GM12878 (cell line): Measurements from ENCODE around the gene FAM98C. TPM values are rescaled to one million over a fixed set of nuclear protein-coding genes. Genes with fewer than 3 reads are reported as not detected.

Experiments used
- ATAC-seq: fragments of 200-7000 bp; cut with Tn5 transposase; 3 replicates; pipeline ENCODE4 v1.9.1; 2020; ENCODE audit warnings: mild to moderate bottlenecking, moderate library complexity
- Bru-seq: library from RNA; stranded (reverse); fragments of 400-500 nt; gene quantifications from one replicate; lab custom pipeline; 2021; lab: Mats Ljungman, UMichigan
- BruChase-seq, 2 experiments: library from RNA; stranded (reverse); fragments of 400-500 nt; gene quantifications; one replicate each; lab custom pipeline; 2021; lab: Mats Ljungman, UMichigan
- BruUV-seq: library from RNA; stranded (reverse); fragments of 400-500 nt; replicated peaks from 2 replicates; lab custom pipeline; 2021; lab: Mats Ljungman, UMichigan
- CTCF ChIA-PET: fragments of 300-600 bp; sonication (Branson Sonifier 250); formaldehyde crosslinking; extraction: SDS; loops from one replicate; lab custom pipeline; 2021; ENCODE audit warnings: inconsistent platforms; lab: Yijun Ruan, JAX
- POLR2A ChIA-PET: fragments of 350-600 bp; formaldehyde crosslinking; extraction: SDS; loops from one replicate; lab custom pipeline; 2021; ENCODE audit warnings: inconsistent platforms; lab: Charles Lee
- RAD21 ChIA-PET: fragments of 300-600 bp; sonication (Branson Sonifier 250); formaldehyde crosslinking; loops from one replicate; lab custom pipeline; 2023; ENCODE audit warnings: antibody characterized with exemption; ENCODE audit not compliant: unreplicated experiment; lab: Charles Lee
- SMC1A ChIA-PET: fragments of 300-600 bp; sonication (Branson Sonifier 250); formaldehyde crosslinking; loops from one replicate; lab custom pipeline; 2023; ENCODE audit not compliant: unreplicated experiment, uncharacterized antibody; lab: Charles Lee
- DNase-seq: peaks from one replicate; pipeline ENCODE4 v3.0.0-alpha.2; 2011; ENCODE audit warnings: low read depth, low spot score
- FAIRE-seq: peaks from 3 replicates; lab custom pipeline; 2011; peaks lifted over from hg19 to GRCh38; lab: Jason Lieb, UNC
- H2AFZ ChIP-seq: 2 replicates; pipeline ENCODE4 v1.6.0; 2011; ENCODE audit warnings: low read depth, low read length, control low read depth; ENCODE audit not compliant: control insufficient read depth
- H3K27ac ChIP-seq: 2 replicates; pipeline ENCODE4 v1.5.1; 2011; ENCODE audit warnings: control low read depth; ENCODE audit not compliant: control insufficient read depth, insufficient read depth
- H3K27me3 ChIP-seq, 2 experiments: replicated peaks in 1 of 2; 2 replicates each; pipeline versions ENCODE4 v1.6.0 to v1.6.1; 2011; ENCODE audit warnings: low read length in 1 of 2; ENCODE audit not compliant: control insufficient read depth in 2 of 2, insufficient read depth in 2 of 2
- H3K36me3 ChIP-seq, 2 experiments: 2 replicates each; pipeline ENCODE4 v1.5.1; 2011; ENCODE audit warnings: low read length in 1 of 2; ENCODE audit not compliant: control insufficient read depth in 2 of 2, insufficient read depth in 2 of 2
- H3K4me1 ChIP-seq: 2 replicates; pipeline ENCODE4 v1.6.1; 2011; ENCODE audit warnings: mild to moderate bottlenecking, low read length, moderate library complexity, mixed read lengths; ENCODE audit not compliant: control insufficient read depth, insufficient read depth
- H3K4me2 ChIP-seq: 2 replicates; pipeline ENCODE4 v1.6.0; 2011; ENCODE audit warnings: control low read depth; ENCODE audit not compliant: control insufficient read depth, insufficient read depth
- H3K4me3 ChIP-seq: fragments of 200-600 bp; sonication (generic); 2 replicates; pipeline ENCODE4 v1.5.1; 2016
- H3K79me2 ChIP-seq: 2 replicates; pipeline ENCODE4 v1.6.0; 2011; ENCODE audit warnings: low read length; ENCODE audit not compliant: control insufficient read depth, insufficient read depth
- H3K9ac ChIP-seq: 2 replicates; pipeline ENCODE4 v1.8.0; 2011; ENCODE audit warnings: low read length, control low read depth, mixed read lengths; ENCODE audit not compliant: control insufficient read depth, insufficient read depth
- H3K9me3 ChIP-seq: replicated peaks from 3 replicates; pipeline ENCODE4 v1.5.1; 2011; ENCODE audit warnings: mild to moderate bottlenecking, low read length; ENCODE audit not compliant: control insufficient read depth, insufficient read depth
- H4K20me1 ChIP-seq: 2 replicates; pipeline ENCODE4 v1.6.0; 2011; ENCODE audit not compliant: control insufficient read depth, insufficient read depth
- CHD2 ChIP-seq: IDR thresholded peaks from 2 replicates; pipeline ENCODE4 v1.6.1; 2011; ENCODE audit warnings: low read depth, low read length, improper control_type of control experiment, borderline replicate concordance
- CREM ChIP-seq: IDR thresholded peaks from 2 replicates; pipeline ENCODE4 v1.6.1; 2014; ENCODE audit warnings: antibody characterized with exemption, low read depth
- ELK1 ChIP-seq: IDR thresholded peaks from 2 replicates; pipeline ENCODE4 v1.6.1; 2012; ENCODE audit warnings: low read depth, low read length, improper control_type of control experiment
- IKZF1 ChIP-seq: fragments of 450-650 bp; conservative IDR thresholded peaks from 2 replicates; pipeline ENCODE4 v1.6.1; 2017; ENCODE audit warnings: antibody characterized with exemption, mild to moderate bottlenecking
- MTA3 ChIP-seq: IDR thresholded peaks from 2 replicates; pipeline ENCODE4 v1.6.1; 2012; ENCODE audit warnings: low read length, inconsistent platforms, borderline replicate concordance
- NFYB ChIP-seq: IDR thresholded peaks from 2 replicates; pipeline ENCODE4 v1.6.1; 2011; ENCODE audit warnings: low read depth, mild to moderate bottlenecking, low read length, improper control_type of control experiment, moderate library complexity; ENCODE audit not compliant: insufficient read depth
- POLR2A ChIP-seq: IDR thresholded peaks from 2 replicates; pipeline ENCODE4 v1.6.1; 2011; ENCODE audit warnings: low read depth, mild to moderate bottlenecking, low read length
- POLR2AphosphoS5 ChIP-seq: IDR thresholded peaks from 2 replicates; pipeline ENCODE4 v1.6.1; 2011; ENCODE audit warnings: mild to moderate bottlenecking, low read length, inconsistent platforms
- SMC3 ChIP-seq: IDR thresholded peaks from 2 replicates; pipeline ENCODE4 v1.6.1; 2011; ENCODE audit warnings: low read length, improper control_type of control experiment, borderline replicate concordance
- TCF3 ChIP-seq: IDR thresholded peaks from 2 replicates; pipeline ENCODE4 v1.6.1; 2012; ENCODE audit warnings: low read depth, mild to moderate bottlenecking, low read length, borderline replicate concordance; ENCODE audit not compliant: insufficient read depth
- WGBS: methylation state at CpG from one replicate; pipeline ENCODE4 v1.1.6; 2016; ENCODE audit warnings: low lambda C conversion rate; ENCODE audit not compliant: insufficient replicate concordance, insufficient coverage; ENCODE audit errors: missing lambda C conversion rate; 5-methylcytosine and 5-hydroxymethylcytosine counted together
- in situ Hi-C: fragments of 300-500 bp; cut with MboI; formaldehyde crosslinking; loops from 9 replicates; pipeline ENCODE4 v1.14.3; 2018; ENCODE audit warnings: mixed read lengths
- intact Hi-C: fragments of 100-400 bp; cut with micrococcal nuclease; formaldehyde crosslinking; loops from one replicate; pipeline ENCODE4 v1.14.2; 2022; ENCODE audit not compliant: unreplicated experiment
- long read RNA-seq, 2 experiments: library from polyadenylated mRNA; unstranded; transcript quantifications; one replicate each; pipeline ENCODE4 v2.0.0, GENCODE V29; 2019 to 2020
- polyA minus RNA-seq, 3 experiments: library from RNA; depleted of rRNA, polyadenylated mRNA; stranded (reverse); fragments of >200 nt; gene quantifications; 2 replicates each; pipeline ENCODE4 v1.2.3, GENCODE V29; 2011
- polyA plus RNA-seq, 11 experiments: library from polyadenylated mRNA; depleted of rRNA in 4 of 11; unstranded in 6 of 11; stranded (reverse) in 5 of 11; fragments of >200 nt; fragmentation: Nextera tagmentation in 4 of 11; fragmentation: Illumina TruSeq in 1 of 11; extraction: Ambion mirVana in 4 of 11; extraction: Trizol in 1 of 11; gene quantifications; 1 replicate in 1 of 11; 2 replicates in 10 of 11; pipeline versions ENCODE4 v1.2.1 to v1.2.3, GENCODE V29; 2011 to 2016; ENCODE audit warnings: inconsistent platforms in 2 of 11, missing spikeins in 2 of 11, low read depth in 1 of 11
- total RNA-seq, 4 experiments: library from RNA; depleted of rRNA in 3 of 4; stranded (reverse); fragments of >200 nt in 3 of 4; fragmentation: Illumina TruSeq in 1 of 4; extraction: Trizol in 1 of 4; gene quantifications; 2 replicates each; pipeline versions ENCODE4 v1.2.1 to v1.2.3, GENCODE V29; 2013 to 2021
- TF ChIP-seq, protein P1 (sequence below): fragments of 150-350 bp; IDR thresholded peaks from 2 replicates; pipeline ENCODE4 v1.6.1; 2014; ENCODE audit warnings: mild to moderate bottlenecking, low read depth, low read length
- TF ChIP-seq, protein P2 (sequence below): IDR thresholded peaks from 2 replicates; pipeline ENCODE4 v1.6.1; 2012; ENCODE audit warnings: low read depth, low read length, improper control_type of control experiment

FAM98C gene
- total RNA-seq (2013; cell fraction: nucleolus; rRNA removed) = 25.4 and 31.4 TPM in 2 replicates
- 9.8 and 10.2 TPM in 2 replicates for total RNA-seq (2014; rRNA removed)
- total RNA-seq (2014; rRNA removed; fragmentation: Illumina TruSeq; extraction: Trizol) = 6.8 and 7.0 TPM in 2 replicates
- 11.2 and 14.2 TPM in 2 replicates for total RNA-seq (2021)
- polyA plus RNA-seq (2011; ENCODE audit: low read depth) = 5.0 TPM
- 4.5 and 8.8 TPM in 2 replicates for polyA plus RNA-seq (2011; rRNA removed)
- 13.9 and 19.4 TPM in 2 replicates for polyA plus RNA-seq (2011; cell fraction: cytosol; rRNA removed)
- 33.4 and 38.9 TPM in 2 replicates for polyA plus RNA-seq (2011; cell fraction: nucleus; rRNA removed)
- 14.4 and 15.0 TPM in 2 replicates for polyA plus RNA-seq (2012)
- 1.7 and 3.5 TPM in 2 replicates for polyA plus RNA-seq (2014; fragmentation: Illumina TruSeq; extraction: Trizol)
- 1 to 10 TPM; 1.4 to 2.3 TPM for polyA plus RNA-seq (2014; fragmentation: Nextera tagmentation; extraction: Ambion mirVana)
- 17.1 and 23.5 TPM in 2 replicates for polyA plus RNA-seq (2014; rRNA removed)
- polyA plus RNA-seq (2016; fragmentation: Nextera tagmentation; extraction: Ambion mirVana) = 10 to 100 TPM; 13.5 to 17.2 TPM
- 4.2 and 10.1 TPM in 2 replicates for polyA minus RNA-seq (2011; rRNA and poly(A)+ RNA removed)
- 7.9 and 8.8 TPM in 2 replicates for polyA minus RNA-seq (2011; cell fraction: cytosol; rRNA and poly(A)+ RNA removed)
- 6.8 and 10.3 TPM in 2 replicates for polyA minus RNA-seq (2011; cell fraction: nucleus; rRNA and poly(A)+ RNA removed)
- percentile 62 among the genes with signal in this experiment for Bru-seq, nascent RNA
- BruChase-seq, experiment 1, labeled RNA remaining after a 6-hour chase = percentile 58 among the genes with signal in this experiment
- percentile 55 among the genes with signal in this experiment for BruChase-seq, experiment 2, labeled RNA remaining after a 2-hour chase
- long read RNA-seq, experiment 1, transcript FAM98C-201 (8 exons, 1,271 nt) = major isoform, 7 of 9 reads
- long read RNA-seq, experiment 1, partial matches to known transcripts = 1 of 9 reads
- long read RNA-seq, experiment 1, other reads (novel, unspliced or antisense) = 1 of 9 reads
- long read RNA-seq, experiment 2, partial matches to known transcripts = 1 of 2 reads
- long read RNA-seq, experiment 2, other reads (novel, unspliced or antisense) = 1 of 2 reads

DNA sequence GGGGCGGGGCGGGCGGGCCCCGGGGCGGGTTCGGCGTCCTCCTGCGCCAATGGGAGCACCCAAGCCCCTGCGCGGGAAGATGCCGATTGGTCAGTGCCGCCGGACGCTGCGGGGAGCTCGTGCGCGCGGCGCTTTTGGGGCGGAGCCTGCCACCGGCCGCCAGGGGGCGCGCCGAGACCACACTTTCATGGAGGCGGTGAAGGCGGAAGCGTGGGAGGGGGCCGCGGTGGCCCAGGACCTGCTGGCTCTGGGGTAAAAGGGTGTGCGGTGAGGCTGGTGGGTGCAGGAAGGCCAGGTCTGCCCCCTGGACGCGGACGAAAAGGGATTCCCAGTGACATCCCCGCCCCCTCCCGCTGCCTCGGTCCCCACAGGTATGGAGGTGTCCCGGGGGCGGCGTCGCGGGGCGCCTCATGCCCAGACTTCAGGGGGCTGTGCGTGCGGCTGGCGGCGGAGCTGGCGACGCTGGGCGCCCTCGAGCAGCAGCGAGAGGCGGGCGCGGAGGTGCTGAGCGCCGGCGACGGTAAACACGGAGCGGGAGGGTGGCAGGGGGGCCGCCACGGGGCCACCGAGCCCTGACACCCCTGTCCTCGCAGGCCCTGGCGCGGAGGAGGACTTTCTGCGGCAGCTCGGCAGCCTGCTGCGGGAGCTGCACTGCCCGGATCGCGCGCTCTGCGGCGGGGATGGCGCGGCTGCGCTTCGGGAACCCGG is at the start of gene FAM98C:
TSS of gene FAM98C (plus strand) at position 127 of the 708 bp plus-strand sequence. CDS start at position 188, 61 bp downstream.
- H3K27me3 ChIP-seq = no peaks in the 10 kb centered on the region
- ChIA-PET SMC1A (interaction anchor here (0.6 to 3.8 kb wide), 22 partner anchors 14 to 531 kb away, joined by 3 to 18 read pairs (median 4); partner anchors contain the start of genes CAPN12, EIF3K, GGN and MAP4K1), CTCF (interaction anchor here (0.5 to 3.2 kb wide), 51 partner anchors 8 to 531 kb away, joined by 3 to 30 read pairs (median 4); partner anchors contain the start of genes ACTN4, CATSPERG, EIF3K and GGN), RAD21 (interaction anchor here (0.6 to 3.1 kb wide), 52 partner anchors 9 to 569 kb away, joined by 3 to 46 read pairs (median 5); partner anchors contain the start of genes ACTN4, CATSPERG, ECH1 and EIF3K), POLR2A (interaction anchor here (1.0 to 2.7 kb wide), 7 partner anchors 13 to 332 kb away, joined by 3 to 13 read pairs (median 3); partner anchors contain the start of genes GGN, MAP4K1 and PSMD8)
- peak within 1 kb of the TSS; percentile 72 for H3K27ac ChIP-seq
- peak within 1 kb of the TSS; percentile 58; the same call in 1 of the 2 replicates for H3K9ac ChIP-seq
- H3K4me3 ChIP-seq = peak within 1 kb of the TSS; percentile 86
- intact Hi-C loops (loop anchor here (1.0 to 5.0 kb wide), 4 partner anchors 104 to 529 kb away; partner anchors contain the start of genes MRPS12 and SARS2), in situ Hi-C loops (loop anchor here (25.0 kb wide), 1 partner anchor 234 kb away; the partner anchor contains the start of gene ACTN4)
- H3K9me3 ChIP-seq = no peaks in the 10 kb centered on the region
- ATAC-seq (peak; percentile 99), DNase-seq (peak; percentile 76), FAIRE-seq (no peak)
- H3K36me3 ChIP-seq = no peaks in the 10 kb centered on the region
- WGBS = 2% methylated on average over 63 of the region's 82 CpGs
- H3K4me2 ChIP-seq = peak within 1 kb of the TSS; percentile 92
- peak within 1 kb of the TSS; percentile 89 for H2AFZ ChIP-seq
- no peaks in the 10 kb centered on the region for H4K20me1 ChIP-seq
- no peaks in the 10 kb centered on the region for H3K4me1 ChIP-seq
- no TSS peak for BruUV-seq
- H3K79me2 ChIP-seq = no peaks in the 10 kb centered on the region
- TF ChIP-seq ELK1 = 0 out of 2 replicates have a peak, but pooled peaks have one; percentile 70
- TF ChIP-seq IKZF1 = peak; percentile 87
- peak; percentile 71 for TF ChIP-seq SMC3
- peak; percentile 25; the same call in 1 of the 2 replicates for TF ChIP-seq CREM
- TF ChIP-seq, protein P1, sequence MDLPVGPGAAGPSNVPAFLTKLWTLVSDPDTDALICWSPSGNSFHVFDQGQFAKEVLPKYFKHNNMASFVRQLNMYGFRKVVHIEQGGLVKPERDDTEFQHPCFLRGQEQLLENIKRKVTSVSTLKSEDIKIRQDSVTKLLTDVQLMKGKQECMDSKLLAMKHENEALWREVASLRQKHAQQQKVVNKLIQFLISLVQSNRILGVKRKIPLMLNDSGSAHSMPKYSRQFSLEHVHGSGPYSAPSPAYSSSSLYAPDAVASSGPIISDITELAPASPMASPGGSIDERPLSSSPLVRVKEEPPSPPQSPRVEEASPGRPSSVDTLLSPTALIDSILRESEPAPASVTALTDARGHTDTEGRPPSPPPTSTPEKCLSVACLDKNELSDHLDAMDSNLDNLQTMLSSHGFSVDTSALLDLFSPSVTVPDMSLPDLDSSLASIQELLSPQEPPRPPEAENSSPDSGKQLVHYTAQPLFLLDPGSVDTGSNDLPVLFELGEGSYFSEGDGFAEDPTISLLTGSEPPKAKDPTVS = 0 out of 2 replicates have a peak, but pooled peaks have one; percentile 20
- peak; percentile 84 for TF ChIP-seq CHD2
- TF ChIP-seq POLR2AphosphoS5 = no peak
- TF ChIP-seq, protein P2, sequence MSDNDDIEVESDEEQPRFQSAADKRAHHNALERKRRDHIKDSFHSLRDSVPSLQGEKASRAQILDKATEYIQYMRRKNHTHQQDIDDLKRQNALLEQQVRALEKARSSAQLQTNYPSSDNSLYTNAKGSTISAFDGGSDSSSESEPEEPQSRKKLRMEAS = peak; percentile 68
- peak; percentile 85 for TF ChIP-seq POLR2A
- peak; percentile 87 for TF ChIP-seq NFYB
- 0 out of 2 replicates have a peak, but pooled peaks have one; percentile 37 for TF ChIP-seq TCF3
- no peak for TF ChIP-seq MTA3
